Body of pancreas (tissue), 4 donors: Measurements from ENCODE around the gene NDP. TPM values are rescaled to one million over a fixed set of nuclear protein-coding genes. Genes with fewer than 3 reads are reported as not detected.

Experiments
- ATAC-seq: fragments of 150-250 bp; one replicate; pipeline ENCODE4 v1.9.1; 2016
- DNase-seq, 4 donors: peaks; one replicate each; pipeline ENCODE4 v3.0.0-alpha.2; 2019
- H3K27ac ChIP-seq, 4 donors: fragments of 200-600 bp; sonication (generic); 1 replicate in 3 of 4; 2 replicates in 1 of 4; pipeline versions ENCODE4 v1.5.1 to v1.6.1; 2016 to 2019; ENCODE audit warnings: mild to moderate bottlenecking in 1 of 4, mixed read lengths in 1 of 4, moderate library complexity in 1 of 4
- H3K27me3 ChIP-seq, 2 donors: fragments of 200-600 bp; sonication (generic); one replicate each; pipeline ENCODE4 v1.6.0; 2016; ENCODE audit warnings: mild to moderate bottlenecking in 1 of 2
- H3K36me3 ChIP-seq, 2 donors: fragments of 200-600 bp; sonication (generic); replicated peaks in 1 of 2; 2 replicates each; pipeline ENCODE4 v1.5.1; 2016; ENCODE audit warnings: low read depth in 2 of 2; ENCODE audit not compliant: insufficient read depth in 1 of 2
- H3K4me1 ChIP-seq: fragments of 200-600 bp; sonication (generic); one replicate; pipeline ENCODE4 v1.6.0; 2016
- H3K4me3 ChIP-seq, 2 donors: fragments of 200-600 bp; sonication (generic); 1 replicate in 1 of 2; 2 replicates in 1 of 2; pipeline ENCODE4 v1.5.1; 2016 to 2019
- H3K9me3 ChIP-seq, 3 donors: fragments of 200-600 bp; sonication (generic); 1 replicate in 2 of 3; 2 replicates in 1 of 3; pipeline ENCODE4 v1.5.1; 2016
- CTCF ChIP-seq, 7 experiments: fragments of 450-650 bp in 4 of 7; fragments of 200-600 bp in 3 of 7; sonication (generic) in 3 of 7; IDR thresholded peaks; one replicate each; pipeline ENCODE4 v1.5.1; 2016 to 2019; ENCODE audit warnings: antibody characterized with exemption in 7 of 7
- POLR2A ChIP-seq, 3 donors: fragments of 450-650 bp; IDR thresholded peaks; one replicate each; pipeline ENCODE4 v1.6.1; 2016; ENCODE audit warnings: antibody characterized with exemption in 3 of 3, mild to moderate bottlenecking in 2 of 3
- WGBS, 2 donors: methylation state at CpG; one replicate each; pipeline ENCODE4 v1.1.5; 2017; 5-methylcytosine and 5-hydroxymethylcytosine counted together
- intact Hi-C: fragments of 100-400 bp; cut with DNase I; formaldehyde crosslinking; loops from one replicate; pipeline ENCODE4 v1.15.1; 2023
- total RNA-seq, 2 donors: library from RNA; depleted of rRNA; stranded (reverse); fragments of >200 nt; gene quantifications; one replicate each; pipeline ENCODE4 v1.1.0, GENCODE V29; 2016

Gene NDP
- total RNA-seq, 2 donors from 2014 or later = not detected

DNA sequence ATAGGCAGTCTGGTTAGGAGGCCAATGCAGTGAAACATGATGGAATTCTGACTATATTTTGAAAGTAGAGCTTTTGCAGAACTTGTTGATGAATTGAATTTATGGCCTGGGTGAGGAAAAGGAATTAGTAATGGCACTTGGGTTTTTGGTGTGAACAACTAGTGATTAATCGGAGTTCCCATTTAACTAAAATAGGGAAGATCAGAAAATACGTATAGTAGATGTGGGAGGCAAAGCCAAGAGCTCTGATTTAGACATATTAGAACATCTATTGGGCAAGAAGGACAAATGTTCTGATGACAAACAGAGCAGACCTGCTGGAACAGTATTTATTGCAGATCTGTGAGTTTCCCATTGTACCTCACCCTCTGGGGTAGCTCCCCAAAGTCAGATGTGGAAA, 12.3 kb upstream of the NDP start:
- no peaks in the 10 kb centered on the region for H3K27me3 ChIP-seq
- no peaks in the 10 kb centered on the region for H3K9me3 ChIP-seq
- no peaks in the 10 kb centered on the region for H3K4me1 ChIP-seq
- H3K4me3 ChIP-seq = no peak overlapping the region
- no peaks in the 10 kb centered on the region for H3K36me3 ChIP-seq
- no peak for ATAC-seq
- WGBS, 2 donors = 86 to 88% methylated on average over 2 of the region's 2 CpGs
- TF ChIP-seq POLR2A (IDR thresholded peaks at IDR 0.05) = no peak
- no peak for TF ChIP-seq CTCF (IDR thresholded peaks at IDR 0.05)
- intact Hi-C loops = no loop called here
- H3K27ac ChIP-seq = no peak overlapping the region
- no peak for DNase-seq

GRCh38 chrX:43978226-43978625, 5.0 kb upstream of the NDP start:
- Histone ChIP-seq H3K4me3 (no peak overlapping the region), H3K4me1 (peaks cover 4% of the 10 kb centered on the region), H3K36me3 (no peaks in the 10 kb centered on the region), H3K9me3 (no peaks in the 10 kb centered on the region), H3K27ac (no peak overlapping the region), H3K27me3 (no peaks in the 10 kb centered on the region)
- WGBS, 2 donors = 60 to 76% methylated on average over 3 of the region's 3 CpGs
- no peak for TF ChIP-seq CTCF (IDR thresholded peaks at IDR 0.05)
- TF ChIP-seq POLR2A (IDR thresholded peaks at IDR 0.05) = no peak
- ATAC-seq (no peak), DNase-seq (no peak)
- intact Hi-C loops = no loop called here

- Histone ChIP-seq H3K9me3 (no peaks in the 10 kb centered on the region), H3K27ac (no peak overlapping the region), H3K36me3 (no peaks in the 10 kb centered on the region), H3K4me3 (no peak overlapping the region), H3K4me1 (peaks cover 7% of the 10 kb centered on the region), H3K27me3 (no peaks in the 10 kb centered on the region)
- TF ChIP-seq POLR2A (IDR thresholded peaks at IDR 0.05) = no peak
- no peak for TF ChIP-seq CTCF (IDR thresholded peaks at IDR 0.05)
- intact Hi-C loops = no loop called here
- ATAC-seq = no peak
- DNase-seq = no peak
These were observed 3.0 kb upstream of the NDP start for GRCh38 chrX:43976205-43976604.

GRCh38 chrX:43975796-43976195, 2.6 kb upstream of the NDP start:
- intact Hi-C loops = no loop called here
- no peak for ATAC-seq
- WGBS, 2 donors = 65 to 83% methylated on average over 2 to 4 of the region's 5 CpGs

More at GRCh38 chrX:43975796-43976195, 2.6 kb upstream of the NDP start:
- no peak overlapping the region for H3K4me3 ChIP-seq
- H3K27ac ChIP-seq = no peak overlapping the region
- H3K36me3 ChIP-seq = no peaks in the 10 kb centered on the region
- H3K9me3 ChIP-seq = no peaks in the 10 kb centered on the region
- H3K4me1 ChIP-seq = peaks cover 7% of the 10 kb centered on the region
- no peaks in the 10 kb centered on the region for H3K27me3 ChIP-seq
- no peak for DNase-seq
- TF ChIP-seq POLR2A (IDR thresholded peaks at IDR 0.05) (no peak), CTCF (IDR thresholded peaks at IDR 0.05) (no peak)
